ENCODE measurements around the gene OR2T33.
"Not testable (repeated sequence)": the region's sequence is repeated elsewhere in the genome, so short reads cannot be mapped to it uniquely, and the experiment has no call there.

OR2T33 gene

GRCh38 chr1:248277876-248278275 lies at the start of gene OR2T33:
Gene OR2T33 (minus strand): TSS chr1:248277976. CDS start chr1:248273814, 4,162 bp downstream.
- DNase-seq: no peak

GRCh38 chr1:248324468-248324867 lies 46.7 kb upstream of the OR2T33 start, which contains the start of gene OR2M7:
Gene OR2M7 (minus strand): TSS chr1:248324568. CDS start chr1:248324568, 0 bp downstream.
- DNase-seq: no peak

GRCh38 chr1:248316796-248317195 lies 39.0 kb upstream of the OR2T33 start:
- no peak for DNase-seq

- DNase-seq: not testable (repeated sequence)
Observed at GRCh38 chr1:248306740-248307139, 29.0 kb upstream of the OR2T33 start.

GRCh38 chr1:248306103-248306502 lies 28.3 kb upstream of the OR2T33 start:
- no peak for DNase-seq

- DNase-seq: not testable (repeated sequence)
Observed at GRCh38 chr1:248305672-248306071, 27.9 kb upstream of the OR2T33 start.

- DNase-seq: no peak
Observed at GRCh38 chr1:248303324-248303723, 25.5 kb upstream of the OR2T33 start, which contains the start of gene OR2T12. Gene OR2T12 (minus strand): TSS chr1:248303424. CDS start chr1:248295578, 7,846 bp downstream.

- no peak for DNase-seq
Observed at GRCh38 chr1:248288391-248288790, 10.6 kb upstream of the OR2T33 start.

- not testable (repeated sequence) for DNase-seq
Observed at GRCh38 chr1:248273225-248273624, 4.6 kb downstream of the OR2T33 start.

GRCh38 chr1:248268178-248268577 lies 9.6 kb downstream of the OR2T33 start:
- DNase-seq: no peak

- not testable (repeated sequence) for DNase-seq
Observed at GRCh38 chr1:248259309-248259708, 18.5 kb downstream of the OR2T33 start.

GRCh38 chr1:248243204-248243603 lies 34.6 kb downstream of the OR2T33 start:
- peak; percentile 54 for DNase-seq

GRCh38 chr1:248239478-248239877 lies 38.3 kb downstream of the OR2T33 start:
- DNase-seq: no peak

- no peak for DNase-seq
Observed at GRCh38 chr1:248231117-248231516, 46.7 kb downstream of the OR2T33 start, which contains the start of gene OR2M4. Gene OR2M4 (plus strand): TSS chr1:248231417. CDS start chr1:248238929, 7,512 bp downstream.

- DNase-seq: no peak
Observed at GRCh38 chr1:248229360-248229908, 48.3 kb downstream of the OR2T33 start.

- DNase-seq: no peak
Observed at GRCh38 chr1:248225537-248225936, 52.2 kb downstream of the OR2T33 start.
